GM19043 (cell line): ENCODE measurements around the gene OR2M7.
"Not testable (repeated sequence)": the region's sequence is repeated elsewhere in the genome, so short reads cannot be mapped to it uniquely, and the experiment has no call there.

Experiments
- ATAC-seq: cut with Tn5 transposase; IDR thresholded peaks from one replicate; pipeline ENCODE4 v1.9.1; 2021; ENCODE audit warnings: low read depth; ENCODE audit not compliant: unreplicated experiment

Gene OR2M7

GRCh38 chr1:248324468-248324867 is at the start of gene OR2M7:
TSS of gene OR2M7 (minus strand) at chr1:248324568. CDS start at chr1:248324568, 0 bp downstream.
- no peak for ATAC-seq

GRCh38 chr1:248373761-248374160 is 49.4 kb upstream of the OR2M7 start:
- ATAC-seq: no peak

- ATAC-seq: no peak
Observed at GRCh38 chr1:248372394-248372793, 48.0 kb upstream of the OR2M7 start.

- ATAC-seq: no peak
Observed at GRCh38 chr1:248366609-248367008, 42.2 kb upstream of the OR2M7 start.

GRCh38 chr1:248361121-248361715 is 36.9 kb upstream of the OR2M7 start, which contains the start of gene OR2T4:
TSS of gene OR2T4 (plus strand) at chr1:248361665. CDS start at chr1:248361665, 0 bp downstream.
- no peak for ATAC-seq

- no peak for ATAC-seq
Observed at GRCh38 chr1:248359415-248359814, 35.0 kb upstream of the OR2M7 start.

GRCh38 chr1:248348475-248348874 is 24.1 kb upstream of the OR2M7 start, which contains the start of gene OR14C36:
TSS of gene OR14C36 (plus strand) at chr1:248348775. CDS start at chr1:248348775, 0 bp downstream.
- ATAC-seq: no peak

- no peak for ATAC-seq
Observed at GRCh38 chr1:248343451-248343850, 19.1 kb upstream of the OR2M7 start.

- no peak for ATAC-seq
Observed at GRCh38 chr1:248316796-248317195, 7.6 kb downstream of the OR2M7 start.

GRCh38 chr1:248306740-248307139 is 17.6 kb downstream of the OR2M7 start:
- ATAC-seq: not testable (repeated sequence)

- ATAC-seq: no peak
Observed at GRCh38 chr1:248306103-248306502, 18.3 kb downstream of the OR2M7 start.

GRCh38 chr1:248305672-248306071 is 18.7 kb downstream of the OR2M7 start:
- ATAC-seq: not testable (repeated sequence)

- ATAC-seq: no peak
Observed at GRCh38 chr1:248303324-248303723, 21.0 kb downstream of the OR2M7 start, which contains the start of gene OR2T12. TSS of gene OR2T12 (minus strand) at chr1:248303424. CDS start at chr1:248295578, 7,846 bp downstream.

- ATAC-seq: no peak
Observed at GRCh38 chr1:248288391-248288790, 36.0 kb downstream of the OR2M7 start.

- no peak for ATAC-seq
Observed at GRCh38 chr1:248277876-248278275, 46.5 kb downstream of the OR2M7 start, which contains the start of gene OR2T33. TSS of gene OR2T33 (minus strand) at chr1:248277976. CDS start at chr1:248273814, 4,162 bp downstream.
